H54 (cell line): ENCODE measurements around the gene TMCO4.

Experiments
- DNase-seq: peaks from one replicate; pipeline ENCODE4 v3.0.0; 2011; ENCODE audit warnings: low spot score, mixed read lengths; ENCODE audit not compliant: insufficient read length
- FAIRE-seq: peaks from 3 replicates; lab custom pipeline; 2011; peaks lifted over from hg19 to GRCh38; lab: Jason Lieb, UNC
- POLR2A ChIP-seq: IDR thresholded peaks from 2 replicates; pipeline ENCODE4 v1.6.1; 2011; ENCODE audit warnings: low read depth, mild to moderate bottlenecking, low read length

TMCO4 gene

GRCh38 chr1:19738669-19739068 lies 61.0 kb downstream of the TMCO4 start:
- no peak for FAIRE-seq
- DNase-seq: no peak
- no peak for TF ChIP-seq POLR2A

GRCh38 chr1:19738076-19738475 lies 61.6 kb downstream of the TMCO4 start:
- TF ChIP-seq POLR2A: no peak
- FAIRE-seq (no peak), DNase-seq (no peak)

- no peak for TF ChIP-seq POLR2A
- DNase-seq (peak; percentile 43), FAIRE-seq (no peak)
Observed at GRCh38 chr1:19737104-19737825, 62.5 kb downstream of the TMCO4 start.

GRCh38 chr1:19735440-19736127 lies 64.1 kb downstream of the TMCO4 start:
- FAIRE-seq (peak; percentile 93), DNase-seq (peak; percentile 80)
- TF ChIP-seq POLR2A: no peak

- FAIRE-seq: no peak
Observed at GRCh38 chr1:19734472-19734999, 65.2 kb downstream of the TMCO4 start.

GRCh38 chr1:19734056-19734455 lies 65.7 kb downstream of the TMCO4 start:
- no peak for DNase-seq
- no peak for TF ChIP-seq POLR2A
- no peak for FAIRE-seq

More at GRCh38 chr1:19734472-19734999, 65.2 kb downstream of the TMCO4 start:
- no peak for TF ChIP-seq POLR2A
- DNase-seq: no peak

- TF ChIP-seq POLR2A: no peak
- FAIRE-seq: no peak
- DNase-seq: no peak
Observed at GRCh38 chr1:19733615-19734014, 66.1 kb downstream of the TMCO4 start.

GRCh38 chr1:19731311-19731821 lies 68.3 kb downstream of the TMCO4 start:
- TF ChIP-seq POLR2A: no peak
- DNase-seq: no peak
- FAIRE-seq: no peak

GRCh38 chr1:19730793-19731192 lies 68.9 kb downstream of the TMCO4 start:
- FAIRE-seq: no peak
- DNase-seq: no peak
- no peak for TF ChIP-seq POLR2A

- DNase-seq (no peak), FAIRE-seq (no peak)
- no peak for TF ChIP-seq POLR2A
Observed at GRCh38 chr1:19730232-19730631, 69.5 kb downstream of the TMCO4 start.

- no peak for DNase-seq
- FAIRE-seq: no peak
- TF ChIP-seq POLR2A: no peak
Observed at GRCh38 chr1:19728413-19729145, 71.1 kb downstream of the TMCO4 start.

- DNase-seq (no peak), FAIRE-seq (no peak)
- no peak for TF ChIP-seq POLR2A
Observed at GRCh38 chr1:19725606-19726005, 74.1 kb downstream of the TMCO4 start.

GRCh38 chr1:19723874-19724273 lies 75.8 kb downstream of the TMCO4 start:
- DNase-seq: no peak
- TF ChIP-seq POLR2A: no peak
- FAIRE-seq: no peak

- FAIRE-seq (no peak), DNase-seq (no peak)
- no peak for TF ChIP-seq POLR2A
Observed at GRCh38 chr1:19720973-19721372, 78.7 kb downstream of the TMCO4 start.
